GM23248 (cell line): ENCODE measurements around the gene NDUFS1. TPM values are rescaled to one million over a fixed set of nuclear protein-coding genes. Genes with fewer than 3 reads are reported as not detected.
"Not testable (repeated sequence)": the region's sequence is repeated elsewhere in the genome, so short reads cannot be mapped to it uniquely, and the experiment has no call there.

ENCODE experiments used
- DNase-seq: peaks from one replicate; pipeline ENCODE4 v3.0.0-alpha.2; 2015
- H2AFZ ChIP-seq: fragments of 200-600 bp; sonication (generic); 2 replicates; pipeline ENCODE4 v1.6.1; 2016; ENCODE audit warnings: antibody characterized with exemption
- H3F3A ChIP-seq: fragments of 200-600 bp; sonication (generic); 2 replicates; pipeline ENCODE4 v1.6.1; 2016; ENCODE audit warnings: mild to moderate bottlenecking, antibody characterized with exemption, mixed run types; ENCODE audit not compliant: insufficient read depth
- H3K27ac ChIP-seq: fragments of 200-600 bp; sonication (generic); 2 replicates; pipeline ENCODE4 v1.5.1; 2016; ENCODE audit warnings: mild to moderate bottlenecking
- H3K27me3 ChIP-seq: fragments of 200-600 bp; sonication (generic); replicated peaks from 2 replicates; pipeline ENCODE4 v1.6.1; 2016; ENCODE audit warnings: mild to moderate bottlenecking; ENCODE audit not compliant: insufficient read depth
- H3K36me3 ChIP-seq: fragments of 200-600 bp; sonication (generic); 2 replicates; pipeline ENCODE4 v1.6.1; 2016; ENCODE audit warnings: low read depth, mild to moderate bottlenecking
- H3K4me1 ChIP-seq: fragments of 200-600 bp; sonication (generic); 2 replicates; pipeline ENCODE4 v1.6.1; 2016; ENCODE audit warnings: mild to moderate bottlenecking; ENCODE audit not compliant: insufficient read depth
- H3K4me2 ChIP-seq: fragments of 200-600 bp; sonication (generic); one replicate; pipeline ENCODE4 v1.6.1; 2016; ENCODE audit warnings: mild to moderate bottlenecking; ENCODE audit not compliant: unreplicated experiment
- H3K4me3 ChIP-seq: fragments of 200-600 bp; sonication (generic); 2 replicates; pipeline ENCODE4 v1.5.1; 2016; ENCODE audit warnings: mild to moderate bottlenecking
- H3K79me2 ChIP-seq: fragments of 200-600 bp; sonication (generic); 2 replicates; pipeline ENCODE4 v1.6.1; 2016; ENCODE audit warnings: mild to moderate bottlenecking; ENCODE audit not compliant: insufficient read depth
- H3K9ac ChIP-seq: fragments of 200-600 bp; sonication (generic); 2 replicates; pipeline ENCODE4 v1.6.1; 2016; ENCODE audit warnings: mild to moderate bottlenecking
- H3K9me2 ChIP-seq: fragments of 200-600 bp; sonication (generic); 2 replicates; pipeline ENCODE4 v1.6.1; 2016; ENCODE audit warnings: mixed run types, mild to moderate bottlenecking, moderate library complexity; ENCODE audit not compliant: insufficient read depth
- H3K9me3 ChIP-seq: fragments of 200-600 bp; sonication (generic); one replicate; pipeline ENCODE4 v1.6.1; 2017; ENCODE audit warnings: low read depth
- H4K20me1 ChIP-seq: fragments of 200-600 bp; sonication (generic); 2 replicates; pipeline ENCODE4 v1.6.0; 2016; ENCODE audit not compliant: insufficient read depth
- EZH2 ChIP-seq: fragments of 200-600 bp; sonication (generic); IDR thresholded peaks from 2 replicates; pipeline ENCODE4 v1.6.1; 2018; ENCODE audit warnings: antibody characterized with exemption, mild to moderate bottlenecking; ENCODE audit not compliant: insufficient read depth, poor library complexity, severe bottlenecking
- EZH2phosphoT487 ChIP-seq: fragments of 200-600 bp; sonication (generic); IDR thresholded peaks from 2 replicates; pipeline ENCODE4 v1.6.1; 2018; ENCODE audit warnings: antibody characterized with exemption, moderate library complexity, mild to moderate bottlenecking, low read depth; ENCODE audit not compliant: insufficient read depth
- WGBS, 2 experiments: methylation state at CpG; one replicate each; pipeline ENCODE4 v1.1.6; 2015 to 2017; ENCODE audit warnings: low lambda C conversion rate in 2 of 2, low coverage in 1 of 2; ENCODE audit errors: missing lambda C conversion rate in 2 of 2; 5-methylcytosine and 5-hydroxymethylcytosine counted together
- in situ Hi-C: fragments of 300-500 bp; cut with MboI; formaldehyde crosslinking; loops from 2 replicates; pipeline ENCODE4 v1.15.0; 2020
- polyA plus RNA-seq: library from polyadenylated mRNA; unstranded; fragments of >200 nt; fragmentation: Nextera tagmentation; extraction: Ambion mirVana; gene quantifications from 2 replicates; pipeline ENCODE4 v1.2.1, GENCODE V29; 2016
- total RNA-seq: library from RNA; depleted of rRNA; stranded (reverse); fragments of >200 nt; shearing (Covaris generic); gene quantifications from 2 replicates; pipeline ENCODE4 v1.2.3, GENCODE V29; 2014

Gene NDUFS1
- total and polyA plus RNA-seq, 2 experiments from 2014 or later: 52.0 to 77.0 TPM

GRCh38 chr2:206160125-206160806, 1.0 kb upstream of the NDUFS1 start:
- H2AFZ ChIP-seq: peak overlapping the region; percentile 84

DNA sequence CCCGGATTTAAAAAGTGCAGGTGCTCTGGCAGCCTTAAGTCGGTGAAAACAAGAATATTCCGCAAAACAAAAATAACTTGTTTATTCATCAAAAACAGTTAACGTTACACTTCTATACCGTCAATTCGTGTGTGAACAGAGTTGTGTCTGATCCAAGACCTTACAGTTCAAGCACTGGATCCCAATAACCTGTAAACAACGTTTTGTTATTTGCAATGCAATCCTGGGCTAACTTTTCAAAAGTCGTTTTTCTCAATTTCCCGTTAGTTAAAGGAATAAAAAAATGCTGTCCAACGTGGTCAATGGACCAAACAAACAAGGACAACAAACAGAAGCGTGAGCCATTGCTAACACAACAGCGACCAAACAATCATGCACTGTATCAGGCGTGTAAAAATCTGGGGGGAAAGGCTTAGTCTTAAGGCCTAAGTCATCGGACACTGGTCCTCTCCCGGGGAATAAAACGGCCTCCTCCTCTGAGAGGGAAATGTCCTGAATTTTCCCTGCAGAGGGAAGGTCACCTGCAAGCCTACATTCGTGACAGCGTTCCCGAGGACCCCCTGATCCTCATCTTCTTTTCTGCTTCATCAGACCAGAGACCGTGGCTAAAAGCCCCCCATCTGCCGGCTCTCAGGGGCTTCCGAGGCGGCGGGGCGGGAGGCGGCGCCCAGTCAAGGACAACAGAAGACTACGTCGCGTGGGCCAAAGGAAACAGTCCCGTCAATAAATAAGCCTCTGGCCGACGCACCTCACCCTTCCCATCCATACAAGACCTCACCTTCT, 490 bp downstream of the NDUFS1 start:
- WGBS, 2 experiments: 1% methylated on average over 33 of the region's 33 CpGs
- peaks cover 34% of the 10 kb centered on the region for H3F3A ChIP-seq
- H3K27ac ChIP-seq: peak overlapping the region; percentile 92
- TF ChIP-seq EZH2 (no peak), EZH2phosphoT487 (no peak)
- H3K27me3 ChIP-seq: no peaks in the 10 kb centered on the region
- peak overlapping the region; percentile 84 for H2AFZ ChIP-seq
- peaks cover 94% of the 10 kb centered on the region for H3K79me2 ChIP-seq
- peak overlapping the region; percentile 95 for H3K9ac ChIP-seq
- no peaks in the 10 kb centered on the region for H3K9me3 ChIP-seq
- peak overlapping the region; percentile 96 for H3K4me2 ChIP-seq
- H3K4me3 ChIP-seq: peak overlapping the region; percentile 96
- peak; percentile 66 for DNase-seq
- H3K4me1 ChIP-seq: peaks cover 21% of the 10 kb centered on the region
- H3K9me2 ChIP-seq: no peaks in the 10 kb centered on the region
- H4K20me1 ChIP-seq: no peaks in the 10 kb centered on the region
- H3K36me3 ChIP-seq: peaks cover 31% of the 10 kb centered on the region
- in situ Hi-C loops: no loop called here

More at GRCh38 chr2:206160125-206160806, 1.0 kb upstream of the NDUFS1 start:
- no peak for TF ChIP-seq EZH2
- TF ChIP-seq EZH2phosphoT487: no peak
- Histone ChIP-seq H3K4me2 (peak overlapping the region; percentile 95), H3K27ac (peak overlapping the region; percentile 92), H3K9ac (peak overlapping the region; percentile 95), H3K9me3 (no peaks in the 10 kb centered on the region), H3K9me2 (no peaks in the 10 kb centered on the region), H3K36me3 (peaks cover 34% of the 10 kb centered on the region), H4K20me1 (no peaks in the 10 kb centered on the region), H3K4me3 (peak overlapping the region; percentile 96), H3K27me3 (no peaks in the 10 kb centered on the region), H3F3A (peaks cover 34% of the 10 kb centered on the region), H3K4me1 (peaks cover 21% of the 10 kb centered on the region), H3K79me2 (peaks cover 87% of the 10 kb centered on the region)
- in situ Hi-C loops: loop anchor here (10.0 kb wide), 1 partner anchor 105 kb away; no protein-coding TSS in a partner anchor
- DNase-seq: peak; percentile 80
- 4 to 7% methylated on average over 17 to 30 of the region's 30 CpGs for WGBS, 2 experiments

DNA sequence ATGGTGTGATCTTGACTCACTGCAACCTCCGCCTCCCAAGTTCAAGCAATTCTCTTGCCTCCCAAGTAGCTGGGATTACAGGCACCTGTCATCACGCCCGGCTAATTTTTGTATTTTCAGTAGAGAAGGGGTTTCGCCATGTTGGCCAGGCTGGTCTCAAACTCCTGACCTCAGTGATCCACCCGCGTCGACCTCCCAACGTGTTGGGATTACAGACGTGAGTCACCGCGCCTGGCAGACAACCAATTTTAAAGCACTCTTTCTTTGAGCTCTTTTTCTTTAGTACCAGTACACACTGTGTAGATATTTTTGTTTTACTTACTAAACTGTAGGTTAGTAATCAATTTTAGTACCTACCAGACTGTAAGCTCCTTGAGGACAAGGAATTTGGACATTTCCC, 2.2 kb downstream of the NDUFS1 start:
- Histone ChIP-seq H3K4me2 (peak overlapping the region; percentile 43), H3F3A (peaks cover 17% of the 10 kb centered on the region)
- WGBS, 2 experiments: 82 to 92% methylated on average over 10 to 11 of the region's 11 CpGs

GRCh38 chr2:206154197-206154596, 5.0 kb downstream of the NDUFS1 start:
- H4K20me1 ChIP-seq: no peaks in the 10 kb centered on the region
- peaks cover 98% of the 10 kb centered on the region for H3K79me2 ChIP-seq
- 0 out of 2 replicates have a peak, but pooled peaks cover 5% of the 10 kb centered on the region for H3K4me1 ChIP-seq
- no peak overlapping the region for H3K9ac ChIP-seq
- peaks cover 16% of the 10 kb centered on the region for H3K36me3 ChIP-seq
- peak; percentile 11 for DNase-seq
- H3K4me3 ChIP-seq: no peak overlapping the region
- no peaks in the 10 kb centered on the region for H3K27me3 ChIP-seq
- H3K4me2 ChIP-seq: no peak overlapping the region
- in situ Hi-C loops: no loop called here
- peaks cover 6% of the 10 kb centered on the region; the same call in 1 of the 2 replicates for H3F3A ChIP-seq
- no peak overlapping the region for H3K27ac ChIP-seq
- H3K9me3 ChIP-seq: no peaks in the 10 kb centered on the region
- 97 to 100% methylated on average over 3 of the region's 3 CpGs for WGBS, 2 experiments
- H2AFZ ChIP-seq: no peak overlapping the region
- TF ChIP-seq EZH2phosphoT487 (no peak), EZH2 (no peak)
- H3K9me2 ChIP-seq: no peaks in the 10 kb centered on the region

More for the DNA sequence above, 2.2 kb downstream of the NDUFS1 start:
- H3K9me3 ChIP-seq, H2AFZ ChIP-seq, H3K9me2 ChIP-seq, H3K27me3 ChIP-seq, H3K27ac ChIP-seq, H3K9ac ChIP-seq, in situ Hi-C loops, H4K20me1 ChIP-seq, DNase-seq: not testable (repeated sequence)
- peaks cover 18% of the 10 kb centered on the region for H3K4me1 ChIP-seq
- peaks cover 95% of the 10 kb centered on the region for H3K79me2 ChIP-seq
- H3K4me3 ChIP-seq: 0 out of 2 replicates have a peak overlapping the region, but pooled peaks have one; percentile 96
- H3K36me3 ChIP-seq: peaks cover 14% of the 10 kb centered on the region
